Karpas-422 (cell line): ENCODE results near the gene FRMD3. TPM values are rescaled to one million over a fixed set of nuclear protein-coding genes. Genes with fewer than 3 reads are reported as not detected.

ENCODE experiments used
- DNase-seq: peaks from one replicate; pipeline ENCODE4 v3.0.0-alpha.2; 2015
- H2AFZ ChIP-seq: fragments of 200-600 bp; sonication (generic); 2 replicates; pipeline ENCODE4 v1.6.1; 2014; ENCODE audit warnings: antibody characterized with exemption, low read length, mixed read lengths
- H3K27ac ChIP-seq: fragments of 200-600 bp; sonication (generic); 2 replicates; pipeline ENCODE4 v1.5.1; 2014; ENCODE audit warnings: mild to moderate bottlenecking, low read length, moderate library complexity
- H3K27me3 ChIP-seq: fragments of 200-600 bp; sonication (generic); 2 replicates; pipeline ENCODE4 v1.6.1; 2014; ENCODE audit warnings: low read length, mixed read lengths
- H3K36me3 ChIP-seq: fragments of 200-600 bp; sonication (generic); 2 replicates; pipeline ENCODE4 v1.6.1; 2014; ENCODE audit warnings: low read length, mixed read lengths; ENCODE audit not compliant: insufficient read depth
- H3K4me1 ChIP-seq: fragments of 200-600 bp; sonication (generic); 2 replicates; pipeline ENCODE4 v1.6.1; 2014; ENCODE audit warnings: mild to moderate bottlenecking, low read length, mixed read lengths
- H3K4me2 ChIP-seq: fragments of 200-600 bp; sonication (generic); 2 replicates; pipeline ENCODE4 v1.6.1; 2014; ENCODE audit warnings: low read length, low read depth, mild to moderate bottlenecking; ENCODE audit not compliant: poor library complexity, severe bottlenecking
- H3K4me3 ChIP-seq: fragments of 200-600 bp; sonication (generic); 2 replicates; pipeline ENCODE4 v1.5.1; 2014; ENCODE audit warnings: mild to moderate bottlenecking, antibody characterized with exemption, low read length, mixed read lengths
- H3K79me2 ChIP-seq: fragments of 200-600 bp; sonication (generic); 2 replicates; pipeline ENCODE4 v1.6.1; 2014; ENCODE audit warnings: mild to moderate bottlenecking, low read length, mixed read lengths
- H3K9ac ChIP-seq: fragments of 200-600 bp; sonication (generic); 2 replicates; pipeline ENCODE4 v1.6.0; 2014; ENCODE audit warnings: low read length
- H3K9me2 ChIP-seq: fragments of 200-600 bp; sonication (generic), shearing (Covaris generic); replicated peaks from 2 replicates; pipeline ENCODE4 v1.6.0; 2014; ENCODE audit warnings: mild to moderate bottlenecking, low read length, moderate library complexity; ENCODE audit not compliant: insufficient read depth
- H3K9me3 ChIP-seq: fragments of 300-700, 200-600 bp; sonication (generic); 2 replicates; pipeline ENCODE4 v1.6.1; 2014; ENCODE audit warnings: low read length, mixed read lengths
- H4K20me1 ChIP-seq: fragments of 200-600 bp; sonication (generic); 2 replicates; pipeline ENCODE4 v1.6.1; 2014; ENCODE audit warnings: mild to moderate bottlenecking, antibody characterized with exemption, low read length, low read depth; ENCODE audit not compliant: insufficient read depth
- total RNA-seq: library from RNA; depleted of rRNA; stranded (reverse); fragments of >200 nt; shearing (Covaris generic); gene quantifications from 2 replicates; pipeline ENCODE4 v1.2.3, GENCODE V29; 2014; ENCODE audit warnings: low replicate concordance

Gene FRMD3
- total RNA-seq, 1 experiment from 2014 or later = not detected

DNA sequence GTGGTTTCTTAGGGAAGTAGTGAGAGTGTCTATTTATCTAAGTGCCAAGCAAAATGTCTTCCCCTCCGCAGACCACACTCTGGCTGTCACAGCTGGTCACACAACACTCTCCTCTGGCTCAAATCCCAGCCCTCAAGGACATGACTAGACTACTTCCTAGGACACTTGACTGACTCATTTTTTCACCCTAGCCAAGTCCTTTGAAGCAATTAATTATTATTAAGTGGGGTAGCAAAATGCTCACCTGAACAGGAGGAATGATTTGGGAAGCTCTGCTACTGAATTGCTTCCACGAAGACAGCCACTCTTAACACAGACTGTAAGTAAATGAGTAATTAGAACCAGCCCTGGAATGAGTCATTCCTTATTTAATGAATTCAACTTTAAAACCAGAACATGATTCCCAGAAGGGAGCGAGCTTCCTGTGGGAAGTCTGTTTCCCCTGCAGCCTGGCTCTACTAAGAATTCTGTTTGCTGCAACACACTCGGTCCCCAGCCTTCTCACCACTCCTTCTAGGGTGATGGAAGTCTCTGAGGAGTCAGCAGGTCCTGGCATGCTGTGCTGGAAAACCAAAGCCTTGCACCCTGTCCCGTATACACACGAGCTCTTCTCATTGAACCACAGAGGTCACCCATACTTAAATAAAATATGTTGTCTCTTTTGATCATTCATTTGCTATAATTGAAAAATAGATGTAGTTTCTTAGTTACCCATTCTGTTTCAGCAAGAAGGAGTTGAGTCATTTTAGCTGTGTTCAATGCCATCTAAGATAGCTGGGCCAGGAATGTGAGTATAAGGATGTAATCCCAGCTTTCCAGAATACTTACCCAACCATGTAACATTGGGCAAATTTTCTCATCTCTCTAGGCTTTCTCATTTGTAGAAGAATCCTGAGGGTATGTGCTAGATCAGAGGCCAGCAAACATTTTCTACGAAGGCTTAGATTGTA, 256.6 kb downstream of the FRMD3 start:
- Histone ChIP-seq H3K79me2 (no peaks in the 10 kb centered on the region), H3K4me1 (no peaks in the 10 kb centered on the region), H3K4me3 (no peak overlapping the region), H3K27me3 (no peaks in the 10 kb centered on the region), H3K27ac (no peak overlapping the region), H2AFZ (no peak overlapping the region), H3K9me3 (no peaks in the 10 kb centered on the region), H3K9me2 (no peaks in the 10 kb centered on the region), H3K9ac (no peak overlapping the region), H3K36me3 (no peaks in the 10 kb centered on the region), H4K20me1 (no peaks in the 10 kb centered on the region), H3K4me2 (no peak overlapping the region)
- DNase-seq = no peak

DNA sequence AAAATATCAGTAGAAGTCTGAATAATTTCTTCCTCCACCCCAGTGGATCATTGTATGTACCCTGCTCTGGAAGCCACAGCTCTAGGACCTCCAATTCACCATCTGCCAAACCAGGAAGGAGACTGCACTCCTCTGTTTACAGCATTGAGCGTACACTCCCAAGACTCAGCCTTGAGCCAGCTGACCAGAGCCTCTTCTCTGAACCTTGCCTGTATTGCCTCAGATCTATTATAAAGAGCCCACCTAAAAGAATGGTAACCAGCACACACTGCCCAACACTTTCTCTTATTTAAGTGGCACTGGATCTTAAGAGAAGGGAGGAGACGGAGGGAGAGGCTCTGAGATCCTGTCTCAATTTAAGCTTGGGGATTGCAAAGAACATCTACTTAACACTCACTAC, 257.4 kb downstream of the FRMD3 start:
- Histone ChIP-seq H4K20me1 (no peaks in the 10 kb centered on the region), H2AFZ (no peak overlapping the region), H3K27me3 (no peaks in the 10 kb centered on the region), H3K36me3 (no peaks in the 10 kb centered on the region), H3K9ac (no peak overlapping the region), H3K9me3 (no peaks in the 10 kb centered on the region), H3K4me2 (no peak overlapping the region), H3K27ac (no peak overlapping the region), H3K4me1 (no peaks in the 10 kb centered on the region), H3K9me2 (no peaks in the 10 kb centered on the region), H3K79me2 (no peaks in the 10 kb centered on the region), H3K4me3 (no peak overlapping the region)
- DNase-seq = no peak

DNA sequence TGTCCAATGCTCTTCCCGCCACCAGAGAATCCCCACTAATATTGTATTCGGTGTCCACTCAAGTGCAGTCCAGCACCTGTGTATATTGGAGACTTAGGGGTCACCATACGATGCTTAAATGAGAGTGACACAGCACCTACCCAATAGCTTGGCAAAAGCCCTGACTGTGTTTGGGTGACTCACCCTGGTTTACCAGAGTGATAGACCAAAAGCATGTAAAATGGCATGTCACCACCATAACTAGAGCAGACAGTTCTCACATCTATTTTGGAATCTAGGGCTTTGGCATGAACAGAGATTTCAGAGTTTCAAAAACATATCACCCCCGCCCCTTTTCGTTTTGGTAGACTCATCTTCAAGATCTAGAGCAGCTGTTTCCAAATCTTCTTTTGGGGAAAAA, 257.9 kb downstream of the FRMD3 start:
- Histone ChIP-seq H3K4me3 (no peak overlapping the region), H3K27me3 (no peaks in the 10 kb centered on the region), H3K27ac (no peak overlapping the region), H3K36me3 (no peaks in the 10 kb centered on the region), H3K4me2 (no peak overlapping the region), H3K79me2 (no peaks in the 10 kb centered on the region), H3K9me3 (no peaks in the 10 kb centered on the region), H3K4me1 (no peaks in the 10 kb centered on the region), H2AFZ (no peak overlapping the region), H4K20me1 (no peaks in the 10 kb centered on the region), H3K9ac (no peak overlapping the region), H3K9me2 (no peaks in the 10 kb centered on the region)
- DNase-seq = no peak

DNA sequence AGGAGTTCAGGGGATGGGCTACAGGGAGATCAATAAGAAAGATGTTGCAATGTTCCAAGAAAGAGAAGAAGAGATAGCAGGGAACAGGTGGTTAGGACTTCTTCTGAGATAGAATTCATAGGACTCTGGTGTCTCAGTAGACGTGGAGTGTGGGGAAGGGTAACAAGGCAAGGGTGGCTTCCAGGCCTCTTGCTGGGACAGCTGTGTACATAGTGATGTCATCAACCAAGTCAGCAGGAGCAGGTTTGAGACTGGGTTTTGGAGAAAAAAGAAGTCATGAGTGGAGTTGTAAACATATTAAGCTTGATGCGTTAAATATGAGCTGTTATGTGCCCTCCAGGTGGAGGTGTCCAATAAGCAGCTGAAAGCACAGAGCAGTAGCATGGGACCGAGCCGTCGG, 263.4 kb downstream of the FRMD3 start:
- no peak overlapping the region for H3K4me3 ChIP-seq
- H3K4me1 ChIP-seq = no peaks in the 10 kb centered on the region
- H3K27ac ChIP-seq = no peak overlapping the region
- H3K36me3 ChIP-seq = no peaks in the 10 kb centered on the region
- H2AFZ ChIP-seq = no peak overlapping the region
- H4K20me1 ChIP-seq = no peaks in the 10 kb centered on the region
- no peak for DNase-seq
- H3K9me2 ChIP-seq = no peaks in the 10 kb centered on the region
- H3K4me2 ChIP-seq = no peak overlapping the region
- H3K27me3 ChIP-seq = no peaks in the 10 kb centered on the region
- H3K9ac ChIP-seq = no peak overlapping the region
- H3K79me2 ChIP-seq = no peaks in the 10 kb centered on the region
- no peaks in the 10 kb centered on the region for H3K9me3 ChIP-seq

DNA sequence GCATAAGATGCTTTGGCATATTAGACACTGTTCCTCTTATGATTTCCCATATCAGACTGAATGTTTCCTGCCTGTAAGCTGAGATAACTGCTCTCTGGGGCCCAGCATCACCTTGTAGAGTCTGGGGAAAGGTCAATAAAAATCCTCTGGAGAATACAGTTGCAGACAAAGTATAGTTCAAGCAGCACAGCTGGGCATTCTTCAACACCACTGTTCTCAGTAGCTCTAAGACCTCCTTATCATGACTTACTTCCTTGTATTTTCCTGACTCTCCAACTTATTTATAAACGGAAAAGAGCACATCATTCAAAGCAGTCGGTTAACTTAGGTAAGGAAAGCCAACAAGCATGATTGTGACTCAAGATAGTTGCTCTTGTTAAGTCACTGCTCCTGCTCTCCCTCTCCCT, 266.5 kb downstream of the FRMD3 start:
- H3K4me2 ChIP-seq = no peak overlapping the region
- DNase-seq = no peak
- H3K4me3 ChIP-seq = no peak overlapping the region
- no peaks in the 10 kb centered on the region for H3K4me1 ChIP-seq
- no peak overlapping the region for H3K9ac ChIP-seq
- H3K36me3 ChIP-seq = no peaks in the 10 kb centered on the region
- H3K79me2 ChIP-seq = no peaks in the 10 kb centered on the region
- no peaks in the 10 kb centered on the region for H4K20me1 ChIP-seq
- H2AFZ ChIP-seq = no peak overlapping the region
- H3K27ac ChIP-seq = no peak overlapping the region
- no peaks in the 10 kb centered on the region for H3K9me3 ChIP-seq
- no peaks in the 10 kb centered on the region for H3K9me2 ChIP-seq
- H3K27me3 ChIP-seq = no peaks in the 10 kb centered on the region

DNA sequence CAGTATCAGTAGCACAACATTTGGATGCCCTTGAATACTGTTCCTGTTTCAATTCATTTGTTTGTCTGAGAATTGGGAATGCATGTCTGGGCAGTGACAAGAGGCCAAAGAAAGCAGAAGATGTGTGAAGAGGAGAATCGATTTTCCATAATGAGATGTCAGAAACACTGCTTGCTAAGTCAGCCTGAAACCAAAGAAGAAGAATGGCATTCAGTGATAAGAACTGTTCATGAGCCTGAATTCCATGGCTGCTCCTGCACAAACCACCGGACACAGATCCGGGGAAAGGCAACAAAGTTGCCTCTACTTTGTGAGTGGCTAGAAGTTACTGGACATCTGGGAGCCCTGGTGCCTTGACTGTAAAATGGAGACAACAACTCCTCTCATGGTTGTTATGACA, 268.1 kb downstream of the FRMD3 start:
- Histone ChIP-seq H3K4me2 (no peak overlapping the region), H3K9me3 (no peaks in the 10 kb centered on the region), H3K79me2 (no peaks in the 10 kb centered on the region), H3K27me3 (no peaks in the 10 kb centered on the region), H2AFZ (no peak overlapping the region), H3K4me1 (no peaks in the 10 kb centered on the region), H3K4me3 (no peak overlapping the region), H3K27ac (no peak overlapping the region), H4K20me1 (no peaks in the 10 kb centered on the region), H3K36me3 (no peaks in the 10 kb centered on the region), H3K9me2 (no peaks in the 10 kb centered on the region), H3K9ac (no peak overlapping the region)
- no peak for DNase-seq

DNA sequence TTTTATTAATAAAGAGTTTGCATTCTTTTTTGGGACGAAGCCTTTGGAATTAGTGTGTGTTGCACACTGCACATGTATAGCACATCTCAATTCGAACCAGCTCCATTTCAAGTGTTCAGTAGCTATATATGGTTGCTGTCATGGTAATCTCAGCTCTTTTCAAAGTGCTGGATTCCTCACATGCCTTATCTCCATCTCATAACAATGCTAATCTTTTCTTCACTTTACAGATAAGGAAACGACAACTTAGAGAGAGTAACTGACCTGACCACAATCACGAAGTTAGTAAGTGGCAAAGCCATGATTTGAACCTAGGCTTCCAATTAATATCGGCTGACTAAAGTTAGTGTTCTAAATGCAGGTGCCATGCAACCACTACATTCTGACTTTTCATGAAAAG, 270.5 kb downstream of the FRMD3 start:
- Histone ChIP-seq H3K27ac (no peak overlapping the region), H3K79me2 (no peaks in the 10 kb centered on the region), H2AFZ (no peak overlapping the region), H3K4me3 (no peak overlapping the region), H3K4me1 (no peaks in the 10 kb centered on the region), H4K20me1 (no peaks in the 10 kb centered on the region), H3K9me2 (no peaks in the 10 kb centered on the region), H3K9me3 (no peaks in the 10 kb centered on the region), H3K4me2 (no peak overlapping the region), H3K36me3 (no peaks in the 10 kb centered on the region), H3K9ac (no peak overlapping the region), H3K27me3 (no peaks in the 10 kb centered on the region)
- DNase-seq = no peak

DNA sequence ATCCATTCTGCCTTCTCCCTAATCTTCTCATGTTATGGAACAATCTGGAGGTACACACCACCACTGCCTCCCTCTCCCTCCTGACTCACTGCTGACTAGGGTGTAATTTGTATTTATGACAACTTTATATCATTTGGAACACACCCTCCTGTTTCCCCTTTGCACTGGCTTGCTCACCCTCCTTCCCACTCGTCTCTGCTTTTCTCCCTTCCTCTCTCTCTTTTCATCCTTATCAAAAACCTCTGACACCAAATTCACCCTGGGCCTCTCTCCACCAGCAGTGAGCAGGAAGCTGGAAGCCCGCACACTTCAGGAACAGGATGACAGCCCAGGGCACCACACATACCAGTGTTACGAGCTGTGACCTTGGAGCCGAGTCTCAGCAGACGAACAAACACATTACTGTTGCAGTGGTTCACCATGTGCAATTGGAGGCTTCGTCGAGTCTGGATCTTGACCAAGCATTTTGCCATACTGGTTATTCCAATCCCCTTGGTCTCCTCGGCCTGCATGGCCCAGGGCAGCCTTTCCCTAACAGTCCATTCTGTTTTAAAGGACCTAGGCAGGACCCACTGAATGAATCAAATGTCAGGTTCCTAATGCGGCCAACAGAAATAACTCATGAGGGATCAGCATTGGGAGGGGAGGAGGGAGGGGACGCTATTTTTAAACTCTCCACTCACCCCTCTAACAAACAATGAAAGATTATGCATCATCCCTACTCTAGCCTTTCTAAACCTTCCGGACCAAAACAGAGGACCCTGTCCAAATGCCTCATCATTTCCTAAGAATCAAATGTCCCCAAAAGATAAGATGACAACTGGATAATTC, 271.3 kb downstream of the FRMD3 start:
- H3K9ac ChIP-seq = no peak overlapping the region
- no peak overlapping the region for H2AFZ ChIP-seq
- DNase-seq = no peak
- no peaks in the 10 kb centered on the region for H3K36me3 ChIP-seq
- H3K9me3 ChIP-seq = no peaks in the 10 kb centered on the region
- no peaks in the 10 kb centered on the region for H4K20me1 ChIP-seq
- no peaks in the 10 kb centered on the region for H3K27me3 ChIP-seq
- H3K4me1 ChIP-seq = no peaks in the 10 kb centered on the region
- H3K4me3 ChIP-seq = no peak overlapping the region
- H3K27ac ChIP-seq = no peak overlapping the region
- no peaks in the 10 kb centered on the region for H3K79me2 ChIP-seq
- no peak overlapping the region for H3K4me2 ChIP-seq
- H3K9me2 ChIP-seq = no peaks in the 10 kb centered on the region
